Measurements from ENCODE around the gene ANTXR2.
"Not testable (repeated sequence)": the region's sequence is repeated elsewhere in the genome, so short reads cannot be mapped to it uniquely, and the experiment has no call there.

ANTXR2 gene

DNA sequence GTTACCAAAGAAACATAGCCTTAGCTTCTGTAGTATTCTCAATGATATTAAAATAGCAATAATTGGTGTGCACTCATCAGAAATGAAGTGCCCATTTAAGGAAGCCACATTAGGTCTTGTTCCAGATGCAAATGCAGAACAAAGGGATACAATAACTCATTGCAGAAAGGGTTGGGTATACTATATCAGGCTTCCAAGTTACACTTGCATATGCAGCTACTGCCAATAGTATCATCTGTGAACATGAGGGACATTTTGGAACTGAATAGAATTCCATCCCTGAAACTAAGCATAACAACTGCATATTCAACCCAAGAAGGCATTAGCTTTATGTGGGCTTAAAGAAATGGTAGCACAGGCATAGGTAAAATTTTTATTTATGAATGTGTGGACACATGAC lies 167.8 kb downstream of the ANTXR2 start:
- no peak for DNase-seq

GRCh38 chr4:79904331-79904730 lies 168.7 kb downstream of the ANTXR2 start:
- no peak for DNase-seq

GRCh38 chr4:79900182-79900581 lies 172.8 kb downstream of the ANTXR2 start:
- DNase-seq = no peak

- no peak for DNase-seq
These were observed 173.5 kb downstream of the ANTXR2 start for GRCh38 chr4:79899481-79899880.

GRCh38 chr4:79898055-79898454 lies 175.0 kb downstream of the ANTXR2 start:
- no peak for DNase-seq

DNA sequence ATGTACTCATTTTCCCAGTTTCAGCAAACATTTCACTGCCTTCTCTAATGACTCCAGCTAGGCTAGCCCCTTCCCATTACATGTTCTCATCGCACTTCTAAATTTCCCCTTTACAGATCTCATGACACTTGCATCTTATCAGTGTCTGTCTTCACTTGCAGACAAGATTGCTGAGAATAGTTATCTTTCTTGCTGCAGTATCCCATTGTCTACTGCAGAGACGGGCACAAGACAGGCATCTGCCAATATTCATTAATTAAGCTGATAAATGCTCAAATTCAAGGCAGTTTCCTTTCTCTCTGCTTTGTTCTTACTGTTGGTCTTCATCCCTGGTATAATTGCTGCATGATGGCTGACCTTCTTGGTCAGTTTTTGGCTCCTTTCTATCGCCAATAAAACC lies 175.9 kb downstream of the ANTXR2 start:
- no peak for DNase-seq

DNA sequence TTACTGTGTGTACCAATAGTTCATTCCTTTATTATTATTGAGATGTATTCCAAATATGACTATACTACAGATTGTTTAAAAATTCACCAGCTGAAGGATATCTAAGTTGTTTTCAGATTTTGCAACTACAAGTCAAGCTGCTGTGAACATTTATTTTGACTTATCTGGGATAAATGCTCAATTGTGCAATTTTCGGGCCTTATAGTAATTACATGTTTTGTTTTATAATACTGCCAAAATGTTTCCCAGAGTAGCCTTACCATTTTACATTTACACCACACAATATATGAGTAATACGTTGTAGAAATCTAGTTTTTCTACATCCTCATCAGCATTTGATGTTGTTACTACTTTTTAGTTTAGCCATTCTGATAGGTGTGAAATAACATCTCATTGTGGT lies 179.6 kb downstream of the ANTXR2 start:
- DNase-seq = no peak

- DNase-seq = not testable (repeated sequence)
These were observed 184.0 kb downstream of the ANTXR2 start for GRCh38 chr4:79889026-79889425.

DNA sequence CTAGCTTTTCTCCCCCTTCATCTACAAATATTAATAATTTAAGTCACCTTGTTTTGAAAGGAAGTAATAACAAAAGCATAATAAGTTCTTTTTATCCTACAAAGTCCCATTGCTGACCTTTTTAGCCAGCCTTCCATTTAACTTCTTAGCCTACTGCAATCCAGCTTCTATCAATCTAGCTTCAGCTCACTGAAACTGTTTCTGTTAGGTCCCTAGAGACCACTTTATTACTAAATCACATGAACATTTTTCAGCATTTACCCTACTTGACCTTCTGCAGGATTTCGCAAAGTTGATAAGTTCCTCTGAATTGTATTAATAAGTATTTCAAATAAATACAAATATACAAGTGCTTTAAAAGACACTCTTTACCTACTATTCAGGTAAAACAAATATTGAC lies 186.5 kb downstream of the ANTXR2 start:
- no peak for DNase-seq

GRCh38 chr4:79886021-79886420 lies 187.0 kb downstream of the ANTXR2 start:
- no peak for DNase-seq

GRCh38 chr4:79883290-79883689 lies 189.7 kb downstream of the ANTXR2 start:
- no peak for DNase-seq

DNA sequence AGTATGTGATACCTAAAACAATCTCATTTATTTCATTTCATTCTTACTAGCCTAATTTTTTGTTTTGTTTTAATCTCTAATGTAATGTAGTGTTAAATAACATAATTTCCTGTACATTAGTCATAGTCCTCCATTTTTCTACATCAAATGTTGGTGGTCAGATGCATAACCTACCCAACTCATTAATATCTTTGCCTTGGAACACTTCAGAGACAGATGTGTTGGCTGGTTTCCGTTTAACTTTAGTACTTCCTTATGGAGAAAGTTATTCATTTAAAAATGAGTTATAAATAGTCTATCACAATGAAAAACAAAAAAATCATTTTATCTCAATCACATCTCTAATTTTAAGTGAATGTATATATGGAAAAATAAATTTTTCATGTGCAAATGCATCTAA lies 190.2 kb downstream of the ANTXR2 start:
- DNase-seq = no peak

DNA sequence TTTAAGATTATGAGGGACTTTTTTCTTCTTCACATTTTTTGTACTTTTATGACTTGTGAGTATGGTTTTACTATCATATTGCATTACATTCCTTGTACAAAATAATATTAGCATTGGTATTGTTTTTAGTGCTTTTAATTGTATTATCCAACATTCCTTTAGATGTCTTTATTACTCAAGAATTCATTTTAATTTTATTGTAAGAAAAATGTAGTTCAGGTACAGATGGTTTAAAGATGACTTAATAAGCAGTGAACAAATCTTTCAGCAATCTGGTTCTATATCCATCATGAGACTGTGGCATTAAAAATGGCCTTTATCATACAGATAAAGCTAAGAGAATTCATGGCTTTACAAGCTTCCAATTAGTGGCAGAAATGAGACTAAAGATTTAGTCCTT lies 191.6 kb downstream of the ANTXR2 start:
- DNase-seq = no peak

GRCh38 chr4:79877511-79877910 lies 195.5 kb downstream of the ANTXR2 start:
- no peak for DNase-seq

GRCh38 chr4:79875344-79875899 lies 197.6 kb downstream of the ANTXR2 start:
- no peak for DNase-seq

GRCh38 chr4:79874197-79874596 lies 198.8 kb downstream of the ANTXR2 start:
- no peak for DNase-seq

DNA sequence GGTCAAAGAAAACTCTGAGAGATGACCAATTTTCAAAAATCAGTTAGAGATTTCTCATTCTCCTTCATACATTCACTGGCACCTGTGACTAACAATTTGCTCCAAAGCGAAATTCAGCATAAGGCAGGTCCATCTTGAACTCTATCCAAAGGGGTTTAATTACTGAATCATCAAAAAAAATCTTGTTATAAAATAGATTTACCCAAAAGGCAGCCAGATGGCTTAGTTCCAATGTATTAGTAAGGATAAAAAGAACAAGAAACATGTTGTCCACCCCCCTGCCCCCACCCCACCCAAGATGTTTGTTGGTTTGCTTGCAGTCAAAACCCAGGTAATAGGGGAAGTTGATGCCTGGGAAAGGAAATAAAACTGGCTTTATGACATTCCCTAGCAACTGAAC lies 200.3 kb downstream of the ANTXR2 start:
- no peak for DNase-seq

DNA sequence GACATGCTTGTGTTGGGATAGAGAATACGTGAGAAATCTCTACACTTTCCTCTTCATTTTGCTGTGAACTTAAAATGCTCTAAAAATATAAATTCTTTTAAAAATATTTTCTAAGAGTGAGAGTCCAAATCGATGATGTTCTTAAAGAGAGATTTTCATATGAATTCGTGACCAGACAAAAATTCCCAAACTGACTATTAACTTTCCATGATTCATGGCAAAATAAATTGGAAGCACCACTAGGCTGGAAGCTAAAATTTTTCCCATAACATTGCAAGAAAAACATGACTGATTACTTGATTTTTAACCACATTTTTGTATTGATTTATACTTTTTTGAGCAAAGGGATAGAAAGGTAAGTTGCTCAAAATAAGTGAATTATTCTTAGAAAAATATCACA lies 201.1 kb downstream of the ANTXR2 start:
- DNase-seq = no peak

DNA sequence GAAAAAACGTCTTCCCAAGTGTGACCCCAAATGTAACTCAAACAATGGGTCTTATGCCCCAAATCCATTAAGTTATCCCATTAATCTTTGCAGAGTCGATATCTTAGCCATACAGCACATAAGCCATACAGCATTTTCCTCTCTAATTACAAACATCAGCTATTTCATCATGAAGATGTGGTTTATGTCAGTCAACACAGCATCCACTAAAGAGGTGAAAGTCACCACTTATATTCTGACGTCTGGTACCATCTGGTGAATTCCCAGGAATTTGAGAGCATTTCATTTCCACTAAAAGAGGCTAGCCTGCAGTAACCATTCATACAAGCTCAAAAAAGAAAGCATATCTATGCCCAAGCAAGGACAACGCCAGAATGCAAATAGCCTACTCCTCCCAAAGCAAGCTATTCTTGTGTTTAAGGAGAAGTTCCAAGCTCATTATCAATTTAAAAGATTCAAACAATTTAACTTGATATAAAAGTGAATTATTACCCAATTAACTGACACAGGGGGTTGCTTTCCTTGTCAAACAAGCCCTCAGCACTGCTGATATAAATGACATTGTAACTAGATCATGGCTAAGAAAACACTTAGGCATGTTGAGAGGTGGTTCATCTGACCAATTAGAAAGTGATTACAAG lies 203.3 kb downstream of the ANTXR2 start:
- no peak for DNase-seq

GRCh38 chr4:79865201-79865597 lies 207.8 kb downstream of the ANTXR2 start:
- no peak for DNase-seq

DNA sequence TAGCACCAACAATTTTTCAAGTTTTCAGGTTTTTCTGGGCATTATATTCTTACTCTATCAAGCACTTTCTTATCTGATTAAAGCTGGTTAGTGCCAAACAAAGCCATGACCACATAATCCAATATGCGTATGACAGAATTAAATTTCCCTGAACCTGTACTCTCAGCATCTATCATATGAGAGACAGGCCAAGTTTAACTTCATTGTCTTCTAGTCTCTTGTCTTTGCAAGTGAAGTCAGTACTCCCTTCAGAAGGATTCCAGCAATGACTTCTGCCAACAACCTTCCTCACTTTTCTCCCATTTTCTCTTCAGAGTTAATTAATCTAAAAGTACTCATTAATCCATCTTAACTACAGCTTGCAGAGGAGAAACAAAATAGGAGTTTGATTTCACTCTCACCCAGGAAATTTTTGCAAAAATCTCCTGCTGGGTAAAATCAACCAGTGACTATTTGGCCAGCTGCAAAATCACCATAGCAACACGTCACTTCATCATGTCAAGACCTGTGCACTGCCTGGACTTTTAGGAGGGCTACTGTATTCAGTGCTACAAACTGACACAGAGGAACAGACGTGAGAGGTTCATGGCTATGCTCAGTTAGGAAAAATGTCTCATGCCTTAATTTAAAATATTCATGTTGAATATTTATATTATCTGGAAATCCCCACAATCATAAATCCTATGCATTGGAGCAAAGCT lies 208.4 kb downstream of the ANTXR2 start:
- no peak for DNase-seq

- DNase-seq = no peak
These were observed 209.7 kb downstream of the ANTXR2 start for GRCh38 chr4:79863333-79863732.

GRCh38 chr4:79862821-79863220 lies 210.2 kb downstream of the ANTXR2 start:
- DNase-seq = no peak

GRCh38 chr4:79857811-79858210 lies 215.2 kb downstream of the ANTXR2 start:
- DNase-seq = no peak

DNA sequence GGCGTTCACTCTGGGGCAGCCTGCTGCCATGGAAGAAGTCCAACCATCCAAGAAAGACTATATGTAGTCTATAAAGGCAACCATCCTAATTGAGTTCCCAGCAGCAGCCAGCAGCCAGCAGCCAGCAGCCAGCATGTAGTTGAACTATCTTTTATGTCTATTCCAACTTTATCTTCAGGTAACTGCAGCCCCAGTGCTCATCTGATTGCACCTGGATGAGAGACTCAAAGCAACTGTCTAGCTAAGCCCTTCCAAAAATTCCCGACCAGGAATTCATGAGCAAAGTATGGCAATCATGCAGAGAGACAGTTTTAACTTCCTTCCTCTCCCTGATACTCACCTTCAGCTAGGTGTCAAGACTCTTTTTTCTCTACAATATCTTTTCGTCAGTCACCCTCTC lies 216.8 kb downstream of the ANTXR2 start:
- no peak for DNase-seq

Measured in stimulated activated naive CD4-positive, alpha-beta T cell (primary cell).